Measurements from ENCODE around the gene UBR4.

- TF ChIP-seq POLR2AphosphoS5 (IDR thresholded peaks at IDR 0.05; ENCODE audit: low read depth, low read length) (no peak), RXRA (IDR thresholded peaks at IDR 0.05; ENCODE audit: borderline replicate concordance, low read depth) (no peak), CTCF (IDR thresholded peaks at IDR 0.05) (no peak), EZH2phosphoT487 (IDR thresholded peaks at IDR 0.05; ENCODE audit: borderline replicate concordance, low read depth) (no peak), TEAD4 (IDR thresholded peaks at IDR 0.05; ENCODE audit: borderline replicate concordance, insufficient read depth) (no peak), EP300 (IDR thresholded peaks at IDR 0.05; ENCODE audit: borderline replicate concordance in 1 of 2, low read depth in 1 of 2, low read length in 1 of 2) (no peak), RFX5 (IDR thresholded peaks at IDR 0.05; ENCODE audit: low read length) (no peak), JUND (IDR thresholded peaks at IDR 0.05) (no peak), SMC3 (IDR thresholded peaks at IDR 0.05; ENCODE audit: low read depth, low read length) (no peak)
- TF ChIP-seq, protein P1, sequence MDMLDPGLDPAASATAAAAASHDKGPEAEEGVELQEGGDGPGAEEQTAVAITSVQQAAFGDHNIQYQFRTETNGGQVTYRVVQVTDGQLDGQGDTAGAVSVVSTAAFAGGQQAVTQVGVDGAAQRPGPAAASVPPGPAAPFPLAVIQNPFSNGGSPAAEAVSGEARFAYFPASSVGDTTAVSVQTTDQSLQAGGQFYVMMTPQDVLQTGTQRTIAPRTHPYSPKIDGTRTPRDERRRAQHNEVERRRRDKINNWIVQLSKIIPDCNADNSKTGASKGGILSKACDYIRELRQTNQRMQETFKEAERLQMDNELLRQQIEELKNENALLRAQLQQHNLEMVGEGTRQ (IDR thresholded peaks at IDR 0.05; ENCODE audit: borderline replicate concordance, low read depth, low read length) = no peak
- TF ChIP-seq, protein P2, sequence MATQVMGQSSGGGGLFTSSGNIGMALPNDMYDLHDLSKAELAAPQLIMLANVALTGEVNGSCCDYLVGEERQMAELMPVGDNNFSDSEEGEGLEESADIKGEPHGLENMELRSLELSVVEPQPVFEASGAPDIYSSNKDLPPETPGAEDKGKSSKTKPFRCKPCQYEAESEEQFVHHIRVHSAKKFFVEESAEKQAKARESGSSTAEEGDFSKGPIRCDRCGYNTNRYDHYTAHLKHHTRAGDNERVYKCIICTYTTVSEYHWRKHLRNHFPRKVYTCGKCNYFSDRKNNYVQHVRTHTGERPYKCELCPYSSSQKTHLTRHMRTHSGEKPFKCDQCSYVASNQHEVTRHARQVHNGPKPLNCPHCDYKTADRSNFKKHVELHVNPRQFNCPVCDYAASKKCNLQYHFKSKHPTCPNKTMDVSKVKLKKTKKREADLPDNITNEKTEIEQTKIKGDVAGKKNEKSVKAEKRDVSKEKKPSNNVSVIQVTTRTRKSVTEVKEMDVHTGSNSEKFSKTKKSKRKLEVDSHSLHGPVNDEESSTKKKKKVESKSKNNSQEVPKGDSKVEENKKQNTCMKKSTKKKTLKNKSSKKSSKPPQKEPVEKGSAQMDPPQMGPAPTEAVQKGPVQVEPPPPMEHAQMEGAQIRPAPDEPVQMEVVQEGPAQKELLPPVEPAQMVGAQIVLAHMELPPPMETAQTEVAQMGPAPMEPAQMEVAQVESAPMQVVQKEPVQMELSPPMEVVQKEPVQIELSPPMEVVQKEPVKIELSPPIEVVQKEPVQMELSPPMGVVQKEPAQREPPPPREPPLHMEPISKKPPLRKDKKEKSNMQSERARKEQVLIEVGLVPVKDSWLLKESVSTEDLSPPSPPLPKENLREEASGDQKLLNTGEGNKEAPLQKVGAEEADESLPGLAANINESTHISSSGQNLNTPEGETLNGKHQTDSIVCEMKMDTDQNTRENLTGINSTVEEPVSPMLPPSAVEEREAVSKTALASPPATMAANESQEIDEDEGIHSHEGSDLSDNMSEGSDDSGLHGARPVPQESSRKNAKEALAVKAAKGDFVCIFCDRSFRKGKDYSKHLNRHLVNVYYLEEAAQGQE (IDR thresholded peaks at IDR 0.05; ENCODE audit: low read depth, low read length) = no peak
Measured at GRCh38 chr1:19156676-19157075, 53.4 kb downstream of the UBR4 start.
